ENCODE measurements around the gene ADAM20. TPM values are rescaled to one million over a fixed set of nuclear protein-coding genes. Genes with fewer than 3 reads are reported as not detected.

Gene ADAM20
- 0.05 and 0.11 TPM in 2 replicates for total RNA-seq (2014; rRNA removed; shearing (Covaris generic))
- polyA plus RNA-seq (2015; cell fraction: cytosol; rRNA removed) = not detected in 2 replicates
- polyA plus RNA-seq (2015; cell fraction: nucleus; rRNA removed) = 0.16 TPM in 1 of 2 replicates, not detected in the other

- in situ Hi-C loops (cut with HindIII; ENCODE audit: low pct_unique_long_range_greater_than_20kb, low sequenced_read_pairs) = no loop called here
- no peak for DNase-seq (ENCODE audit: low read depth, low spot score)
These were observed at the start of gene ADAM20 for GRCh38 chr14:70534904-70535303. Gene ADAM20 (minus strand): TSS chr14:70535004. CDS start chr14:70524757, 10,247 bp downstream.

- DNase-seq (ENCODE audit: low read depth, low spot score) = peak; percentile 15
- in situ Hi-C loops (cut with HindIII; ENCODE audit: low pct_unique_long_range_greater_than_20kb, low sequenced_read_pairs) = no loop called here
These were observed 42.1 kb upstream of the ADAM20 start for GRCh38 chr14:70576891-70577290.

GRCh38 chr14:70573050-70573449 lies 38.2 kb upstream of the ADAM20 start:
- in situ Hi-C loops (cut with HindIII; ENCODE audit: low pct_unique_long_range_greater_than_20kb, low sequenced_read_pairs) = no loop called here
- no peak for DNase-seq (ENCODE audit: low read depth, low spot score)

GRCh38 chr14:70571139-70571538 lies 36.3 kb upstream of the ADAM20 start:
- in situ Hi-C loops (cut with HindIII; ENCODE audit: low pct_unique_long_range_greater_than_20kb, low sequenced_read_pairs) = no loop called here
- no peak for DNase-seq (ENCODE audit: low read depth, low spot score)

GRCh38 chr14:70567791-70568190 lies 33.0 kb upstream of the ADAM20 start:
- DNase-seq (ENCODE audit: low read depth, low spot score) = peak; percentile 60
- in situ Hi-C loops (cut with HindIII; ENCODE audit: low pct_unique_long_range_greater_than_20kb, low sequenced_read_pairs) = no loop called here

- in situ Hi-C loops (cut with HindIII; ENCODE audit: low pct_unique_long_range_greater_than_20kb, low sequenced_read_pairs) = no loop called here
- DNase-seq (ENCODE audit: low read depth, low spot score) = no peak
These were observed 29.1 kb upstream of the ADAM20 start for GRCh38 chr14:70563869-70564268.

- DNase-seq (ENCODE audit: low read depth, low spot score) = no peak
- in situ Hi-C loops (cut with HindIII; ENCODE audit: low pct_unique_long_range_greater_than_20kb, low sequenced_read_pairs) = no loop called here
These were observed 28.6 kb upstream of the ADAM20 start for GRCh38 chr14:70563417-70563816.

GRCh38 chr14:70558356-70558755 lies 23.6 kb upstream of the ADAM20 start:
- in situ Hi-C loops (cut with HindIII; ENCODE audit: low pct_unique_long_range_greater_than_20kb, low sequenced_read_pairs) = no loop called here

GRCh38 chr14:70555890-70556289 lies 21.1 kb upstream of the ADAM20 start:
- no peak for DNase-seq (ENCODE audit: low read depth, low spot score)
- in situ Hi-C loops (cut with HindIII; ENCODE audit: low pct_unique_long_range_greater_than_20kb, low sequenced_read_pairs) = no loop called here

More at GRCh38 chr14:70558356-70558755, 23.6 kb upstream of the ADAM20 start:
- no peak for DNase-seq (ENCODE audit: low read depth, low spot score)

GRCh38 chr14:70538087-70538486 lies 3.3 kb upstream of the ADAM20 start:
- no peak for DNase-seq (ENCODE audit: low read depth, low spot score)
- in situ Hi-C loops (cut with HindIII; ENCODE audit: low pct_unique_long_range_greater_than_20kb, low sequenced_read_pairs) = no loop called here

GRCh38 chr14:70536830-70537229 lies 2.0 kb upstream of the ADAM20 start:
- in situ Hi-C loops (cut with HindIII; ENCODE audit: low pct_unique_long_range_greater_than_20kb, low sequenced_read_pairs) = no loop called here
- no peak for DNase-seq (ENCODE audit: low read depth, low spot score)

- no peak for DNase-seq (ENCODE audit: low read depth, low spot score)
- in situ Hi-C loops (cut with HindIII; ENCODE audit: low pct_unique_long_range_greater_than_20kb, low sequenced_read_pairs) = no loop called here
These were observed 4.4 kb downstream of the ADAM20 start for GRCh38 chr14:70530417-70530816.

- no peak for DNase-seq (ENCODE audit: low read depth, low spot score)
- in situ Hi-C loops (cut with HindIII; ENCODE audit: low pct_unique_long_range_greater_than_20kb, low sequenced_read_pairs) = no loop called here
These were observed 7.2 kb downstream of the ADAM20 start for GRCh38 chr14:70527501-70528105.

GRCh38 chr14:70525691-70526090 lies 9.1 kb downstream of the ADAM20 start:
- in situ Hi-C loops (cut with HindIII; ENCODE audit: low pct_unique_long_range_greater_than_20kb, low sequenced_read_pairs) = no loop called here
- DNase-seq (ENCODE audit: low read depth, low spot score) = no peak

GRCh38 chr14:70515811-70516210 lies 19.0 kb downstream of the ADAM20 start:
- DNase-seq (ENCODE audit: low read depth, low spot score) = no peak
- in situ Hi-C loops (cut with HindIII; ENCODE audit: low pct_unique_long_range_greater_than_20kb, low sequenced_read_pairs) = no loop called here

GRCh38 chr14:70514168-70515069 lies 20.4 kb downstream of the ADAM20 start:
- DNase-seq (ENCODE audit: low read depth, low spot score) = no peak
- in situ Hi-C loops (cut with HindIII; ENCODE audit: low pct_unique_long_range_greater_than_20kb, low sequenced_read_pairs) = no loop called here

- in situ Hi-C loops (cut with HindIII; ENCODE audit: low pct_unique_long_range_greater_than_20kb, low sequenced_read_pairs) = no loop called here
- no peak for DNase-seq (ENCODE audit: low read depth, low spot score)
These were observed 36.6 kb downstream of the ADAM20 start for GRCh38 chr14:70498191-70498590.

GRCh38 chr14:70489579-70490200 lies 45.1 kb downstream of the ADAM20 start:
- DNase-seq (ENCODE audit: low read depth, low spot score) = no peak
- in situ Hi-C loops (cut with HindIII; ENCODE audit: low pct_unique_long_range_greater_than_20kb, low sequenced_read_pairs) = no loop called here

Measured in SK-MEL-5 (cell line).